CD4-positive, CD25-positive, alpha-beta regulatory T cell (primary cell): ENCODE measurements around the gene ATP6V0B. TPM values are rescaled to one million over a fixed set of nuclear protein-coding genes. Genes with fewer than 3 reads are reported as not detected.
A peak's percentile ranks its signal among the peaks of the same experiment; 100 is the strongest.

Experiments used
- ATAC-seq, 2 donors: fragments of 150-1000 bp; cut with Tn5 transposase; one replicate each; pipeline ENCODE4 v1.10.0; 2021; ENCODE audit warnings: low read depth in 2 of 2, moderate number of reproducible peaks in 2 of 2, moderate library complexity in 1 of 2
- DNase-seq, 3 donors: peaks; one replicate each; pipeline versions ENCODE4 v3.0.0 to v3.0.0-alpha.2; 2012 to 2022; ENCODE audit warnings: mixed read lengths in 1 of 3
- H3K27ac ChIP-seq: one replicate; pipeline ENCODE4 v1.7.0; 2013; ENCODE audit warnings: mild to moderate bottlenecking, low read length; ENCODE audit not compliant: insufficient read depth, poor library complexity, severe bottlenecking
- H3K27me3 ChIP-seq: one replicate; pipeline ENCODE4 v1.7.0; 2013; ENCODE audit warnings: low read length; ENCODE audit not compliant: control insufficient read depth, insufficient read depth
- H3K36me3 ChIP-seq: one replicate; pipeline ENCODE4 v1.7.0; 2013; ENCODE audit warnings: mild to moderate bottlenecking, low read length, moderate library complexity; ENCODE audit not compliant: control insufficient read depth, insufficient read depth
- H3K4me1 ChIP-seq: 2 replicates; pipeline ENCODE4 v1.7.0; 2013; ENCODE audit warnings: mild to moderate bottlenecking, low read length; ENCODE audit not compliant: insufficient read depth, control insufficient read depth, poor library complexity, severe bottlenecking
- H3K4me3 ChIP-seq: one replicate; pipeline ENCODE4 v1.7.0; 2013; ENCODE audit warnings: low read depth, mild to moderate bottlenecking, low read length, moderate library complexity
- H3K9me3 ChIP-seq, 2 experiments: 1 replicate in 1 of 2; 2 replicates in 1 of 2; pipeline ENCODE4 v1.7.0; 2013; ENCODE audit warnings: low read length in 2 of 2, mild to moderate bottlenecking in 1 of 2, moderate library complexity in 1 of 2; ENCODE audit not compliant: control insufficient read depth in 2 of 2
- H3K27ac Mint-ChIP-seq, 3 donors: one replicate each; pipeline ENCODE4 v1.8.0; 2020 to 2022; ENCODE audit warnings: mild to moderate bottlenecking in 3 of 3, mixed read lengths in 3 of 3, moderate library complexity in 2 of 3
- H3K27me3 Mint-ChIP-seq: one replicate; pipeline ENCODE4 v1.8.0; 2022; ENCODE audit warnings: mild to moderate bottlenecking, mixed read lengths
- H3K36me3 Mint-ChIP-seq: one replicate; pipeline ENCODE4 v1.8.0; 2020; ENCODE audit warnings: mixed read lengths
- H3K4me1 Mint-ChIP-seq, 4 donors: one replicate each; pipeline ENCODE4 v1.8.0; 2020 to 2022; ENCODE audit warnings: mixed read lengths in 4 of 4, mild to moderate bottlenecking in 1 of 4
- H3K4me3 Mint-ChIP-seq, 4 donors: one replicate each; pipeline ENCODE4 v1.8.0; 2020 to 2022; ENCODE audit warnings: mild to moderate bottlenecking in 4 of 4, mixed read lengths in 4 of 4, moderate library complexity in 3 of 4
- H3K9me3 Mint-ChIP-seq, 7 donors: one replicate each; pipeline ENCODE4 v1.8.0; 2020 to 2022; ENCODE audit warnings: mixed read lengths in 7 of 7, mild to moderate bottlenecking in 3 of 7, moderate library complexity in 2 of 7
- polyA plus RNA-seq, 4 donors: library from polyadenylated mRNA; unstranded; fragments of 300-500 nt; fragmentation: Illumina TruSeq; gene quantifications; one replicate each; pipeline ENCODE4 v1.2.3, GENCODE V29; 2021
- total RNA-seq: library from RNA; stranded (reverse); gene quantifications from one replicate; pipeline ENCODE4 v1.2.3, GENCODE V29; 2022

ATP6V0B gene
- total and polyA plus RNA-seq, 5 donors from 2014 or later, result 69.4 to 274 (median 231) TPM

DNA sequence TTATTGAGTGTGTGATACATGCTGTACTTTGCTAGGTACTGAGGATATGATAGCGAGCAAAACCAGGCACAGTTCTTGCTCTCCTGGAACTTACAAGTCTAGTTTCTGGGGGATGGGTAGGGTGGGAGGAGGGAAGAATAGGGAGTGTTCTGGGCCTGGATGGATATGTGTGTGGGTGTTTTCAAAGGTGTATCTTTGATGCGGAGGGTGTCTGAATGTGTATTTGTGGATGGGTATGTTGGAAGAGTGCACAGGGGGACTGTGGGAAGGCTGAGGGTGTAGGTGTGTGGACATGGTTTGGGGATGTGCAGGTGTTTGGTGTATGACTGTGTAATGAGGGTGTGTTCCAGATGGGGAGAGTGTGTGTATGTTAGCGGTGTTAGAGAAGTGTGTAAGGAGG, 9.4 kb upstream of the ATP6V0B start:
- Histone ChIP-seq H3K36me3 (peaks cover 11% of the 10 kb centered on the region), H3K27me3 (no peaks in the 10 kb centered on the region), H3K4me1 (peaks cover 8% of the 10 kb centered on the region), H3K4me3 (no peak overlapping the region), H3K27ac (no peak overlapping the region), H3K9me3 (no peaks in the 10 kb centered on the region)
- H3K4me1 Mint-ChIP-seq, result peaks cover 0 to 17% (median 9%) of the 10 kb centered on the region in 4 donors
- no peak for DNase-seq
- no peak overlapping the region for H3K27ac Mint-ChIP-seq
- H3K27me3 Mint-ChIP-seq, result peaks cover 4% of the 10 kb centered on the region
- H3K9me3 Mint-ChIP-seq, result peaks cover 0 to 1% (median 0%) of the 10 kb centered on the region in 7 donors
- H3K4me3 Mint-ChIP-seq, result no peak overlapping the region
- no peak for ATAC-seq
- peaks cover 17% of the 10 kb centered on the region for H3K36me3 Mint-ChIP-seq

DNA sequence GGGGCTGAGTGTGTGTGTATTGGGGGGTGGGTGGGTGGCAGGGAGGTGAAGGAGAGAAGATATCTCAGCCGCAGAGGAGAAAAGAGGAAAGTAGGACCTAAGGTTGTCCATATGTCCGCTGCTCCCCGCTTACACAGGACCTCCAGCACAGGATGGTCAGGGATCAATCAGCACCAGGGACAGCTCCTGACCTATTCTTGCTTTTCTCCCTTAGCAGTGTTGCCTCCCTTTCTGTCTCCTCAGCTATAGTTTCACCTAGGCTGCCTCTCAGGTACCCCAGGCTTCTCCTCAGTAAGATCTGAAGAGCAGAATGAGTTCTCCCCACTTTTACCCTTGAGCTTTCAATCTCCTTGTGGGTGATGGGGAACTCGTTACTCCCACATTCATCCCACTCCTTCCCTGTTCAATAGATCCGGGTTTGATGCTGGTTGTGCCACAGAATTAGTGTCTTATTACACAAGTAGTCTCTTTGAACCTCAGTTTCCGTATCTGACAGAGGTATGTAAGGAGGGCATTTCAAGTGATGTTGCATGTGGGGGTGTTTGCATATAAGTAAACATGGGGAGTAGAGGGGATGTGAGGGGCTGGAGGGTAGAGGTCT, 6.3 kb upstream of the ATP6V0B start:
- H3K4me3 Mint-ChIP-seq, result peak overlapping the region in 2 of 4 donors; percentile 21 to 90
- peaks cover 5% of the 10 kb centered on the region for H3K36me3 ChIP-seq
- no peak overlapping the region for H3K4me3 ChIP-seq
- no peak for ATAC-seq
- peak overlapping the region in 1 of 3 donors; percentile 26 for H3K27ac Mint-ChIP-seq
- peaks cover 7% of the 10 kb centered on the region for H3K36me3 Mint-ChIP-seq
- H3K27me3 Mint-ChIP-seq, result peaks cover 4% of the 10 kb centered on the region
- no peaks in the 10 kb centered on the region for H3K9me3 ChIP-seq
- H3K27me3 ChIP-seq, result no peaks in the 10 kb centered on the region
- peak in 1 of 3 donors; percentile 34 for DNase-seq
- no peak overlapping the region for H3K27ac ChIP-seq
- peaks cover 0 to 29% (median 11%) of the 10 kb centered on the region in 4 donors for H3K4me1 Mint-ChIP-seq
- peaks cover 16% of the 10 kb centered on the region for H3K4me1 ChIP-seq
- H3K9me3 Mint-ChIP-seq, result peaks cover 0 to 1% (median 0%) of the 10 kb centered on the region in 7 donors

DNA sequence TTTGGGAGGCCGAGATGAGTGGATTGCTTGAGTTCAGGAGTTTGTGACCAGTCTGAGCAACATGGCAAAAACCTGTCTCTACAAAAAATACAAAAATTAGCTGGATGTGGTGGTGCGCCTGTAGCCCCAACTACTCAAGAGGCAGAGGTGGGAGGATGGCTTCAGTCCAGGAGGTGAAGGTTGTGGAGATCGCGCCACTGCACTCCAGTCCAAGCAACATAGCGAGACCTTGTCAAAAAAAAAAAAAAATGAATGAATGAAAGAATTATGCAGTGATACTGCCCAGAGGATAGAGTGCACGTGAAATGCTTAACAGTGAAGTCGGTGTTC, 5.4 kb upstream of the ATP6V0B start:
- Mint-ChIP-seq H3K27me3 (peaks cover 4% of the 10 kb centered on the region), H3K4me3 (peak overlapping the region; percentile 90 to 98 (median 93)), H3K4me1 (peaks cover 0 to 39% (median 17%) of the 10 kb centered on the region in 4 donors), H3K9me3 (peaks cover 0 to 1% (median 0%) of the 10 kb centered on the region in 7 donors), H3K27ac (peak overlapping the region; percentile 72 to 89 (median 84)), H3K36me3 (peaks cover 7% of the 10 kb centered on the region)
- no peak for ATAC-seq
- no peak for DNase-seq
- Histone ChIP-seq H3K4me1 (peaks cover 22% of the 10 kb centered on the region), H3K36me3 (peaks cover 5% of the 10 kb centered on the region), H3K9me3 (no peaks in the 10 kb centered on the region), H3K4me3 (peak overlapping the region; percentile 64), H3K27ac (no peak overlapping the region), H3K27me3 (no peaks in the 10 kb centered on the region)

DNA sequence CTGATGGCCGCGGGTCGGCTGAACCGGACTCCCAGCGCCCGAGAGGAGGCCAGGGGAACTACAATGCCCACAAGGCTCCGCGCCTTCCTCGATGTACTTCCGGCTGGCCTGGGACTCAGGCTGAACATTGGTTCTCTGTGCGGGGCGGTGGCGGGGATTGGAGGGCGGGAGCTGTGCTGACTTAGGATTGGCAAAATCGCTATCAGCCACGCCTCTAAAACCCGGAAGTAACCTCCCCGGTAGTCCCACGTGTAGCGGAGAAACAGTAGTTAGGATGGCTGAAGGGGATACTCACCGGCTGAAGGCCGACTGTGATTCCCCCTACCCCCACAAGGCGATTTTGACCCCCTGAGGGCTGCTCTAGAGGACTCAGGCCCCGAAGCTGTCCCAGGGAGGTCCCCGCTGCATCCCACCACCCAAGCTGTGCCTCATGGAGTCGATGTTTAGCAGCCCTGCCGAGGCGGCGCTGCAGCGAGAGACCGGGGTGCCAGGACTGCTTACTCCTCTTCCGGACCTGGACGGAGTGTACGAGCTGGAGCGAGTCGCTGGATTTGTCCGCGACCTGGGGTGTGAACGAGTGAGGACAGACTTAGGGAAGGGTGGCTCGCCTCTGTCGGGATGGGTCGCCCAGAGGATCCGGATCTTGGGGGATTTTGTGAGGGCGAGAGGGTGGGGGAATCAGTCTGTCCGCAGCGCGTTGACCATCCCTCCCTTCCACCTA, 4.9 kb upstream of the ATP6V0B start, which contains the start of gene DPH2:
TSS of gene DPH2 (plus strand) at position 265 of the 721 bp plus-strand sequence. CDS start at position 431, 166 bp downstream.
- peak within 1 kb of the TSS; percentile 90 to 98 (median 93) for H3K4me3 Mint-ChIP-seq
- peaks cover 4% of the 10 kb centered on the region for H3K27me3 Mint-ChIP-seq
- ATAC-seq, result peak; percentile 90
- DNase-seq, result peak; percentile 91 to 98 (median 94)
- H3K4me3 ChIP-seq, result peak within 1 kb of the TSS; percentile 81
- no peaks in the 10 kb centered on the region for H3K9me3 ChIP-seq
- peaks cover 5% of the 10 kb centered on the region for H3K36me3 ChIP-seq
- peak within 1 kb of the TSS; percentile 72 to 89 (median 84) for H3K27ac Mint-ChIP-seq
- H3K9me3 Mint-ChIP-seq, result peaks cover 0 to 1% (median 0%) of the 10 kb centered on the region in 7 donors
- peaks cover 7% of the 10 kb centered on the region for H3K36me3 Mint-ChIP-seq
- H3K4me1 Mint-ChIP-seq, result peaks cover 0 to 39% (median 19%) of the 10 kb centered on the region in 4 donors
- H3K27ac ChIP-seq, result peak within 1 kb of the TSS; percentile 56
- peaks cover 24% of the 10 kb centered on the region for H3K4me1 ChIP-seq
- H3K27me3 ChIP-seq, result no peaks in the 10 kb centered on the region

DNA sequence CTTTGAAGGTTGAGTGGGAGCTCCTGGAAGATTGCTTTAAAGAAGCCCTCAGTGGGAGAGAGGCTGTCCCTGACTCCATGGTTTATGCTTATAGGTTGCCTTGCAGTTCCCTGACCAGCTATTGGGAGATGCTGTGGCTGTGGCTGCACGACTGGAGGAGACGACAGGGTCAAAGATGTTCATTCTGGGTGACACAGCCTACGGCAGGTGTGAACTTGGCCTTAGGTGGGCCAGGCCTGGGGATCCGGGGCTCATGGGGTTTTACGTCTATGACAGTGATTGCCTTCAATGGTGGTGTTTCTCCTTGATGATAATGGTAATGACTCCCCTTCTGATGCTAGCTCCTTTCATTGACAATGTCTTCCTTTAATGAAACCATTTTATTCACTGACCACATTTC, 4.3 kb upstream of the ATP6V0B start:
- ATAC-seq, result no peak
- H3K4me1 Mint-ChIP-seq, result peaks cover 0 to 40% (median 19%) of the 10 kb centered on the region in 4 donors

DNA sequence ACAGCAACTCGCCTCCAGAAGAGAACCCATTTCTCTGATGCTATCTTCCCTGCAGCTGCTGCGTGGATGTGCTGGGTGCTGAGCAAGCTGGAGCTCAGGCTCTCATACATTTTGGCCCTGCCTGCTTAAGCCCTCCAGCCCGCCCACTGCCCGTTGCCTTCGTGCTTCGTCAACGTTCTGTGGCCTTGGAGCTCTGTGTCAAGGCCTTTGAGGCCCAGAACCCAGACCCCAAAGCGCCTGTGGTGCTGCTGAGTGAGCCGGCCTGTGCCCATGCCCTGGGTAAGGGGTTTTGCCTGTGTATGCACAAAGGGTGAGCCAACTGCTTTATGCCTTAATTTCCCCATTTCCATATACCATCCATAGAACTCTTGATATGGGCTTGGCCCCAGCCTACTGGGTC, 3.8 kb upstream of the ATP6V0B start:
- Histone ChIP-seq H3K27me3 (no peaks in the 10 kb centered on the region), H3K4me1 (peaks cover 32% of the 10 kb centered on the region), H3K27ac (no peak overlapping the region), H3K4me3 (peak overlapping the region; percentile 81), H3K36me3 (peaks cover 5% of the 10 kb centered on the region), H3K9me3 (no peaks in the 10 kb centered on the region)
- no peak for ATAC-seq
- Mint-ChIP-seq H3K9me3 (peaks cover 0 to 1% (median 0%) of the 10 kb centered on the region in 7 donors), H3K27ac (peak overlapping the region in 1 of 3 donors; percentile 84), H3K27me3 (peaks cover 4% of the 10 kb centered on the region), H3K4me1 (peaks cover 0 to 44% (median 20%) of the 10 kb centered on the region in 4 donors), H3K4me3 (peak overlapping the region; percentile 90 to 98 (median 93)), H3K36me3 (peaks cover 7% of the 10 kb centered on the region)
- no peak for DNase-seq

More for the DNA sequence above, 4.3 kb upstream of the ATP6V0B start:
- Histone ChIP-seq H3K27ac (peak overlapping the region; percentile 16), H3K27me3 (no peaks in the 10 kb centered on the region), H3K4me3 (peak overlapping the region; percentile 81), H3K9me3 (no peaks in the 10 kb centered on the region), H3K4me1 (peaks cover 27% of the 10 kb centered on the region), H3K36me3 (peaks cover 5% of the 10 kb centered on the region)
- DNase-seq, result no peak
- peaks cover 7% of the 10 kb centered on the region for H3K36me3 Mint-ChIP-seq
- peaks cover 0 to 1% (median 0%) of the 10 kb centered on the region in 7 donors for H3K9me3 Mint-ChIP-seq
- H3K4me3 Mint-ChIP-seq, result peak overlapping the region; percentile 90 to 98 (median 93)
- peaks cover 4% of the 10 kb centered on the region for H3K27me3 Mint-ChIP-seq
- H3K27ac Mint-ChIP-seq, result peak overlapping the region; percentile 14 to 89 (median 84)

DNA sequence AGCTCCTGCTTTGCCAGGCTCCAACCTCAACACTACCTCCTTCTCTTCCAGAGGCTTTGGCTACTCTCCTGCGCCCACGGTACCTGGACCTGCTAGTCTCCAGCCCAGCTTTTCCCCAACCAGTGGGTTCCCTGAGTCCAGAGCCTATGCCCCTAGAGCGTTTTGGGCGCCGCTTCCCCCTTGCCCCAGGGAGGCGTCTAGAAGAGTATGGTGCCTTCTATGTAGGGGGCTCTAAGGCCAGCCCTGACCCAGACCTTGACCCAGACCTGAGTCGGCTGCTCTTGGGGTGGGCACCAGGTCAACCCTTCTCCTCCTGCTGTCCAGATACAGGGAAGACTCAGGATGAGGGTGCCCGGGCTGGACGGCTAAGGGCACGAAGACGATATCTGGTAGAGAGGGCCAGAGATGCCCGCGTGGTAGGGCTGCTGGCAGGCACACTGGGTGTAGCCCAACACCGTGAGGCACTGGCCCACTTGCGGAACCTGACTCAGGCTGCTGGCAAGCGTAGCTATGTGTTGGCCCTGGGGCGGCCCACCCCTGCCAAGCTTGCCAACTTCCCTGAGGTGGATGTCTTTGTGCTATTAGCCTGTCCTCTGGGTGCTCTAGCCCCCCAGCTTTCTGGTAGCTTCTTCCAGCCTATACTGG, 3.3 kb upstream of the ATP6V0B start:
- Histone ChIP-seq H3K27me3 (no peaks in the 10 kb centered on the region), H3K9me3 (no peaks in the 10 kb centered on the region), H3K27ac (no peak overlapping the region), H3K4me3 (no peak overlapping the region), H3K36me3 (peaks cover 6% of the 10 kb centered on the region), H3K4me1 (peaks cover 37% of the 10 kb centered on the region)
- Mint-ChIP-seq H3K9me3 (peaks cover 0 to 1% (median 0%) of the 10 kb centered on the region in 7 donors), H3K4me3 (peak overlapping the region; percentile 90 to 93 (median 93)), H3K27ac (no peak overlapping the region), H3K36me3 (peaks cover 7% of the 10 kb centered on the region), H3K27me3 (peaks cover 4% of the 10 kb centered on the region), H3K4me1 (peaks cover 0 to 49% (median 22%) of the 10 kb centered on the region in 4 donors)
- DNase-seq, result no peak
- no peak for ATAC-seq
